Astrocyte of the cerebellum (primary cell): Measurements from ENCODE around the gene OR52D1.

Experiments used
- DNase-seq: peaks from one replicate; pipeline ENCODE4 v3.0.0-alpha.2; 2011; ENCODE audit warnings: low read depth
- H3K4me3 ChIP-seq: 2 replicates; pipeline ENCODE4 v1.5.1; 2011; ENCODE audit warnings: mild to moderate bottlenecking, low read depth, low read length, moderate library complexity
- CTCF ChIP-seq: IDR thresholded peaks from 2 replicates; pipeline ENCODE4 v1.5.1; 2012; ENCODE audit warnings: low read length, low read depth, moderate library complexity, mild to moderate bottlenecking; ENCODE audit errors: missing control alignments
- in situ Hi-C: cut with HindIII; loops from 2 replicates; pipeline ENCODE4 v1.10.0; 2017; ENCODE audit warnings: low sequenced_read_pairs

The OR52D1 gene

GRCh38 chr11:5488385-5488784, at the start of gene OR52D1:
Gene OR52D1, plus strand, starts transcription at chr11:5488685. Its CDS starts 22 bp downstream, at chr11:5488707.
- no peak within 1 kb of the TSS for H3K4me3 ChIP-seq
- no peak for TF ChIP-seq CTCF
- in situ Hi-C loops = no loop called here
- no peak for DNase-seq

GRCh38 chr11:5441414-5441813, 47.1 kb upstream of the OR52D1 start, which contains the start of gene OR51I1:
Gene OR51I1, minus strand, starts transcription at chr11:5441514. Its CDS starts 0 bp downstream, at chr11:5441514.
- H3K4me3 ChIP-seq = no peak within 1 kb of the TSS
- no peak for DNase-seq
- in situ Hi-C loops = no loop called here
- TF ChIP-seq CTCF = no peak

GRCh38 chr11:5443835-5444393, 44.6 kb upstream of the OR52D1 start:
- in situ Hi-C loops = no loop called here
- no peak for DNase-seq
- no peak for TF ChIP-seq CTCF
- H3K4me3 ChIP-seq = no peak overlapping the region

GRCh38 chr11:5449023-5449422, 39.5 kb upstream of the OR52D1 start, which contains the start of gene OR51I2:
Gene OR51I2, plus strand, starts transcription at chr11:5449323. Its CDS starts 4,166 bp downstream, at chr11:5453489.
- DNase-seq = no peak
- in situ Hi-C loops = no loop called here
- no peak within 1 kb of the TSS for H3K4me3 ChIP-seq
- TF ChIP-seq CTCF = no peak

GRCh38 chr11:5449432-5449831, 39.1 kb upstream of the OR52D1 start:
- no peak for TF ChIP-seq CTCF
- no peak overlapping the region for H3K4me3 ChIP-seq
- DNase-seq = no peak
- in situ Hi-C loops = no loop called here

GRCh38 chr11:5460983-5461621, 27.4 kb upstream of the OR52D1 start:
- in situ Hi-C loops = no loop called here
- no peak overlapping the region for H3K4me3 ChIP-seq
- no peak for DNase-seq
- no peak for TF ChIP-seq CTCF
